SK-N-SH (cell line): ENCODE results near the gene KIFAP3. TPM values are rescaled to one million over a fixed set of nuclear protein-coding genes. Genes with fewer than 3 reads are reported as not detected.

Source experiments
- CTCF ChIA-PET: fragments of 300-600, 350-600 bp; formaldehyde crosslinking; extraction: SDS; loops from one replicate; lab custom pipeline; 2021; lab: Yijun Ruan, JAX
- POLR2A ChIA-PET: fragments of 350-600 bp; sonication (Branson Sonifier 250); formaldehyde crosslinking; extraction: SDS; loops from one replicate; lab custom pipeline; 2020; ENCODE audit warnings: antibody characterized with exemption, inconsistent platforms; lab: Yijun Ruan, JAX
- DNase-seq: peaks from one replicate; pipeline ENCODE4 v3.0.0; 2012
- H2AFZ ChIP-seq: fragments of 200-600 bp; sonication (generic); 2 replicates; pipeline ENCODE4 v1.8.1; 2016; ENCODE audit warnings: antibody characterized with exemption, mild to moderate bottlenecking, low read depth
- H3F3A ChIP-seq: fragments of 200-600 bp; sonication (generic); replicated peaks from 2 replicates; pipeline ENCODE3; 2016; ENCODE audit warnings: antibody characterized with exemption, mild to moderate bottlenecking; ENCODE audit not compliant: insufficient read depth
- H3K27ac ChIP-seq, 2 experiments: fragments of 200-500 bp in 1 of 2; fragments of 200-600 bp in 1 of 2; sonication (Bioruptor generic) in 1 of 2; sonication (generic), shearing (Covaris generic) in 1 of 2; 2 replicates each; pipeline versions ENCODE4 v1.5.1 to v1.6.1; 2014 to 2016; ENCODE audit warnings: low read depth in 2 of 2, inconsistent platforms in 1 of 2, low read length in 1 of 2, mild to moderate bottlenecking in 1 of 2, mixed read lengths in 1 of 2
- H3K27me3 ChIP-seq: fragments of 200-600 bp; sonication (generic), shearing (Covaris generic); 2 replicates; pipeline ENCODE4 v1.6.1; 2016; ENCODE audit warnings: mixed run types; ENCODE audit not compliant: insufficient read depth
- H3K36me3 ChIP-seq, 2 experiments: fragments of 200-500 bp in 1 of 2; fragments of 200-600 bp in 1 of 2; sonication (Bioruptor generic) in 1 of 2; sonication (generic) in 1 of 2; replicated peaks in 1 of 2; 2 replicates each; pipeline versions ENCODE3 to v1.5.1; 2014 to 2016; ENCODE audit warnings: low read length in 1 of 2, mild to moderate bottlenecking in 1 of 2; ENCODE audit not compliant: insufficient read depth in 2 of 2, control insufficient read depth in 1 of 2
- H3K4me1 ChIP-seq, 2 experiments: fragments of 200-500 bp in 1 of 2; fragments of 200-600 bp in 1 of 2; sonication (Bioruptor generic) in 1 of 2; sonication (generic), shearing (Covaris generic) in 1 of 2; 2 replicates each; pipeline versions ENCODE4 v1.5.1 to v1.6.1; 2014 to 2016; ENCODE audit warnings: low read depth in 1 of 2, low read length in 1 of 2, mixed run types in 1 of 2; ENCODE audit not compliant: insufficient read depth in 2 of 2, control insufficient read depth in 1 of 2
- H3K4me2 ChIP-seq: fragments of 200-600 bp; sonication (generic), shearing (Covaris generic); 2 replicates; pipeline ENCODE4 v1.6.1; 2017; ENCODE audit warnings: mixed run types
- H3K4me3 ChIP-seq, 2 experiments: fragments of 200-500 bp in 1 of 2; fragments of 200-600 bp in 1 of 2; sonication (Bioruptor generic) in 1 of 2; sonication (generic), shearing (Covaris generic) in 1 of 2; 2 replicates each; pipeline versions ENCODE4 v1.5.1 to v1.8.1; 2014 to 2016; ENCODE audit warnings: low read depth in 2 of 2, inconsistent platforms in 1 of 2, low read length in 1 of 2, mild to moderate bottlenecking in 1 of 2, mixed read lengths in 1 of 2, moderate library complexity in 1 of 2
- H3K79me2 ChIP-seq: fragments of 200-600 bp; sonication (generic); 2 replicates; pipeline ENCODE4 v1.8.1; 2017; ENCODE audit warnings: mild to moderate bottlenecking; ENCODE audit not compliant: insufficient read depth
- H3K9ac ChIP-seq: fragments of 200-600 bp; sonication (generic); 2 replicates; pipeline ENCODE4 v1.6.1; 2017; ENCODE audit warnings: mixed run types
- H3K9me2 ChIP-seq: fragments of 200-600 bp; sonication (generic); 2 replicates; pipeline ENCODE4 v1.6.1; 2017; ENCODE audit warnings: mixed run types
- H3K9me3 ChIP-seq: fragments of 200-600 bp; sonication (generic); 2 replicates; pipeline ENCODE4 v1.6.1; 2017; ENCODE audit warnings: mixed run types, mild to moderate bottlenecking, moderate library complexity
- H4K20me1 ChIP-seq: fragments of 200-600 bp; sonication (generic); 2 replicates; pipeline ENCODE4 v1.6.1; 2017; ENCODE audit warnings: mild to moderate bottlenecking, mixed run types; ENCODE audit not compliant: insufficient read depth
- CTCF ChIP-seq: fragments of 200-600 bp; sonication (generic); IDR thresholded peaks from 2 replicates; pipeline ENCODE4 v1.6.1; 2017; ENCODE audit warnings: antibody characterized with exemption, mild to moderate bottlenecking, moderate library complexity
- ELF1 ChIP-seq: IDR thresholded peaks from 2 replicates; pipeline ENCODE4 v1.4.0; 2012
- EP300 ChIP-seq, 2 experiments: IDR thresholded peaks; 2 replicates each; pipeline versions ENCODE4 v1.4.0 to v1.6.1; 2012; ENCODE audit warnings: borderline replicate concordance in 1 of 2, low read depth in 1 of 2, low read length in 1 of 2
- EZH2phosphoT487 ChIP-seq: fragments of 200-600 bp; sonication (generic); IDR thresholded peaks from 2 replicates; pipeline ENCODE4 v1.6.1; 2017; ENCODE audit warnings: low read depth, mixed run types, mild to moderate bottlenecking, antibody characterized with exemption, moderate library complexity, borderline replicate concordance
- FOXJ3 ChIP-seq: sonication (generic); formaldehyde crosslinking; IDR thresholded peaks from 2 replicates; pipeline ENCODE4 v1.5.1; 2020; ENCODE audit warnings: mild to moderate bottlenecking, missing genetic modification reagents
- FOXM1 ChIP-seq: IDR thresholded peaks from 2 replicates; pipeline ENCODE4 v1.4.0; 2012; ENCODE audit warnings: low read depth, mild to moderate bottlenecking
- GABPA ChIP-seq: IDR thresholded peaks from 2 replicates; pipeline ENCODE4 v1.4.0; 2012; ENCODE audit warnings: low read depth, mild to moderate bottlenecking
- GATA2 ChIP-seq: sonication (generic); formaldehyde crosslinking; IDR thresholded peaks from 2 replicates; pipeline ENCODE4 v1.5.0; 2020; ENCODE audit warnings: mild to moderate bottlenecking, missing genetic modification reagents
- IRF3 ChIP-seq: fragments of 150-350 bp; IDR thresholded peaks from 2 replicates; pipeline ENCODE4 v1.6.1; 2016; ENCODE audit warnings: mild to moderate bottlenecking, low read depth, low read length
- MAX ChIP-seq: IDR thresholded peaks from 2 replicates; pipeline ENCODE4 v1.4.0; 2012; ENCODE audit warnings: low read depth
- NFIC ChIP-seq: IDR thresholded peaks from 2 replicates; pipeline ENCODE4 v1.4.0; 2012; ENCODE audit warnings: borderline replicate concordance
- PBX3 ChIP-seq: IDR thresholded peaks from 2 replicates; pipeline ENCODE4; 2012
- POLR2AphosphoS5 ChIP-seq: IDR thresholded peaks from 2 replicates; pipeline ENCODE4 v1.6.1; 2012; ENCODE audit warnings: low read depth, low read length
- REST ChIP-seq: IDR thresholded peaks from 2 replicates; pipeline ENCODE4 v1.6.1; 2012; ENCODE audit warnings: mild to moderate bottlenecking, low read depth, low read length, moderate library complexity
- SIN3A ChIP-seq: IDR thresholded peaks from 2 replicates; pipeline ENCODE4 v1.6.1; 2012; ENCODE audit warnings: low read depth, mild to moderate bottlenecking, low read length, moderate library complexity, borderline replicate concordance
- TAF1 ChIP-seq: IDR thresholded peaks from 2 replicates; pipeline ENCODE4 v1.6.1; 2012; ENCODE audit warnings: low read depth, mild to moderate bottlenecking, low read length, moderate library complexity, borderline replicate concordance
- TEAD4 ChIP-seq: IDR thresholded peaks from 2 replicates; pipeline ENCODE4 v1.4.0; 2012; ENCODE audit warnings: mild to moderate bottlenecking, borderline replicate concordance; ENCODE audit not compliant: insufficient read depth
- USF1 ChIP-seq: IDR thresholded peaks from 2 replicates; pipeline ENCODE4 v1.4.0; 2012; ENCODE audit warnings: low read depth, borderline replicate concordance
- YY1 ChIP-seq: IDR thresholded peaks from 2 replicates; pipeline ENCODE4 v1.4.0; 2012; ENCODE audit warnings: low read depth, mild to moderate bottlenecking
- WGBS: methylation state at CpG from one replicate; pipeline ENCODE4 v1.1.6; 2017; ENCODE audit warnings: low lambda C conversion rate; 5-methylcytosine and 5-hydroxymethylcytosine counted together
- polyA plus RNA-seq, 3 experiments: library from polyadenylated mRNA; depleted of rRNA; stranded (reverse); fragments of >200 nt; gene quantifications; 2 replicates each; pipeline ENCODE4 v1.2.3, GENCODE V29; 2012

Gene KIFAP3
- polyA plus RNA-seq, 1 of the 3 experiments (the other 2 are of a cell fraction) = 10.7 TPM

- peaks cover 5% of the 10 kb centered on the region; the same call in 1 of the 2 replicates for H4K20me1 ChIP-seq
- H3K9me2 ChIP-seq = no peaks in the 10 kb centered on the region
- H3K9ac ChIP-seq = no peak overlapping the region
- ChIA-PET CTCF (interaction anchor here (2.7 kb wide), 1 partner anchor 15 kb away, joined by 10 read pairs; no protein-coding TSS in a partner anchor), POLR2A (no interaction called here)
- no peak for TF ChIP-seq SIN3A
- TF ChIP-seq TAF1 = no peak
- TF ChIP-seq EP300 (IDR thresholded peaks at IDR 0.05; ENCODE audit: borderline replicate concordance in 1 of 2, low read depth in 1 of 2, low read length in 1 of 2) = no peak
- no peak for TF ChIP-seq NFIC
- no peak for TF ChIP-seq MAX
- TF ChIP-seq GATA2 (CRISPR knock-in tag) = no peak
- no peak for TF ChIP-seq FOXM1
- no peak for TF ChIP-seq POLR2AphosphoS5
- no peak for TF ChIP-seq EZH2phosphoT487
- TF ChIP-seq PBX3 = no peak
- no peak for TF ChIP-seq FOXJ3
- no peak for TF ChIP-seq TEAD4
- no peak for TF ChIP-seq GABPA
- no peak for TF ChIP-seq ELF1
- TF ChIP-seq USF1 = no peak
- no peak for TF ChIP-seq YY1
- TF ChIP-seq CTCF = no peak
- no peak for TF ChIP-seq REST
- TF ChIP-seq IRF3 = no peak
- H3K27ac ChIP-seq = no peak overlapping the region
- DNase-seq = no peak
- H3K9me3 ChIP-seq = no peaks in the 10 kb centered on the region
- H2AFZ ChIP-seq = no peak overlapping the region
- no peaks in the 10 kb centered on the region for H3K79me2 ChIP-seq
- peaks cover 11% of the 10 kb centered on the region in 2 experiments; a peak in 3 of 4 replicates for H3K4me1 ChIP-seq
- H3F3A ChIP-seq = peaks cover 16% of the 10 kb centered on the region
- H3K27me3 ChIP-seq = no peaks in the 10 kb centered on the region
- no peaks in the 10 kb centered on the region for H3K36me3 ChIP-seq
- H3K4me2 ChIP-seq = no peak overlapping the region
- 87% methylated on average over 11 of the region's 17 CpGs for WGBS
- no peak overlapping the region for H3K4me3 ChIP-seq
Observed at GRCh38 chr1:169943963-169944526, 130.4 kb downstream of the KIFAP3 start.
